ENCODE measurements around the gene NUB1.

NUB1 gene

GRCh38 chr7:151426441-151426903, 84.9 kb downstream of the NUB1 start:
- no peak for TF ChIP-seq GATA2 (IDR thresholded peaks at IDR 0.05; ENCODE audit: low read depth, low read length)
- TF ChIP-seq GATA3 (IDR thresholded peaks at IDR 0.05; ENCODE audit: low read depth, low read length): no peak

GRCh38 chr7:151426904-151427704, 85.5 kb downstream of the NUB1 start:
- no peak for TF ChIP-seq GATA3 (IDR thresholded peaks at IDR 0.05; ENCODE audit: low read depth, low read length)
- no peak for TF ChIP-seq GATA2 (IDR thresholded peaks at IDR 0.05; ENCODE audit: low read depth, low read length)

- TF ChIP-seq GATA3 (IDR thresholded peaks at IDR 0.05; ENCODE audit: low read depth, low read length) (no peak), GATA2 (IDR thresholded peaks at IDR 0.05; ENCODE audit: low read depth, low read length) (no peak)
These were observed 86.2 kb downstream of the NUB1 start for GRCh38 chr7:151427705-151428377.
